GM13976 (cell line): ENCODE results near the gene TAS1R3.

Experiments used
- DNase-seq: peaks from one replicate; pipeline ENCODE4 v3.0.0; 2012; ENCODE audit warnings: low spot score
- CTCF ChIP-seq: IDR thresholded peaks from 2 replicates; pipeline ENCODE4 v1.5.1; 2012; ENCODE audit warnings: borderline replicate concordance, mild to moderate bottlenecking; ENCODE audit not compliant: insufficient read depth; ENCODE audit errors: extremely low read depth, missing control alignments, control extremely low read depth
- in situ Hi-C: fragments of 300-500 bp; cut with MboI; formaldehyde crosslinking; loops from one replicate; pipeline ENCODE4 v1.12.0; 2022; ENCODE audit warnings: low sequenced_read_pairs, mixed read lengths, inconsistent platforms; ENCODE audit not compliant: unreplicated experiment

TAS1R3 gene

DNA sequence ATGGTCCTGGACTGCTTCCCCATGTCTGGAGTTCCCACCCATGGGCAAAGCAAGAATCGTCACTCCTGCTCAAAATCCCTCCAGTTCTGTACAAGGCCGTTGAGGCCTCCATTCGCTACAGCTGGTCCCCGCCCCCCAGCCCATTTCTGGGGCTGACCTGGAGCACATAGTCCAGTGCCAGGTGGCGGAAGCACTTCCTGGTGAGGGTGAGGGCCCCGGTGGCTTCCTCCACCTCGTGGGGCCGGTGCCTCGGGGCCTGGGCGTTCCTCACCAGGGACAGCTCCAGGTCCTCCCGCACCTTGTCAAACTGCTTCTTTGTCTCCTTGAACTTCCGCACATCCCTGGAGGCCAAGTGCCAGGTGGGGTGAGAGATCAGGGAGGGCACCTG, 30.7 kb upstream of the TAS1R3 start:
- in situ Hi-C loops = no loop called here
- no peak for TF ChIP-seq CTCF
- DNase-seq = no peak

- no peak for DNase-seq
- TF ChIP-seq CTCF = peak; percentile 37
- in situ Hi-C loops = no loop called here
Measured at GRCh38 chr1:1302006-1302430, 29.1 kb upstream of the TAS1R3 start.

DNA sequence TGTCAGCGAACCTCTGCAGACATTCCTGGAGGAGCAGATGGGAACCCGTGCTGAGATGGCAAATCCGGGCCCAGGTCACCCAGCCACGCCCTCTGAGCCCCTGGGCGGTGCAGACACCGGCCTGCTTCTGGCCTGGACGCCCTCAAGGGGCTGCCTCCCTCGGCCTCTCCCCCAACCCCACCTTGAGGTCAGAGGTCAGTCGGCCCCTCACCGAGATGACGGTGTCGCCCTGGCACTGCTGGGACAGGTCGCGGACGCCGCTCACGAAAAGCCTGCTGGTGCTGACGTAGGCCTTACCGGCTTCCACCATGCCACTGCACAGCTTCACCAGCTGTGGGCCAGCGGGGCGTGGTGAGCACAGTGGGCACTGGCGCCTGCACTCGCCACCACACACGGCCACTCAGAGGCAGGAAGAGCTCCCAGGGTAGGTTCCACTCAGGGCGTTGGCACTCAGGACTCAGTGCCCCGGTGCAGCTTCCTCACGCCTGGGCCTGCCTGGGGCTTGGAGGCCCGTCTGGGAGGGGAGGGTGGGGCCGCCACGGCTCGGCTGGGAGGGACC, 28.1 kb upstream of the TAS1R3 start:
- no peak for TF ChIP-seq CTCF
- DNase-seq = no peak
- in situ Hi-C loops = no loop called here

GRCh38 chr1:1303736-1304135, 27.3 kb upstream of the TAS1R3 start:
- DNase-seq = no peak
- TF ChIP-seq CTCF = no peak
- in situ Hi-C loops = no loop called here

DNA sequence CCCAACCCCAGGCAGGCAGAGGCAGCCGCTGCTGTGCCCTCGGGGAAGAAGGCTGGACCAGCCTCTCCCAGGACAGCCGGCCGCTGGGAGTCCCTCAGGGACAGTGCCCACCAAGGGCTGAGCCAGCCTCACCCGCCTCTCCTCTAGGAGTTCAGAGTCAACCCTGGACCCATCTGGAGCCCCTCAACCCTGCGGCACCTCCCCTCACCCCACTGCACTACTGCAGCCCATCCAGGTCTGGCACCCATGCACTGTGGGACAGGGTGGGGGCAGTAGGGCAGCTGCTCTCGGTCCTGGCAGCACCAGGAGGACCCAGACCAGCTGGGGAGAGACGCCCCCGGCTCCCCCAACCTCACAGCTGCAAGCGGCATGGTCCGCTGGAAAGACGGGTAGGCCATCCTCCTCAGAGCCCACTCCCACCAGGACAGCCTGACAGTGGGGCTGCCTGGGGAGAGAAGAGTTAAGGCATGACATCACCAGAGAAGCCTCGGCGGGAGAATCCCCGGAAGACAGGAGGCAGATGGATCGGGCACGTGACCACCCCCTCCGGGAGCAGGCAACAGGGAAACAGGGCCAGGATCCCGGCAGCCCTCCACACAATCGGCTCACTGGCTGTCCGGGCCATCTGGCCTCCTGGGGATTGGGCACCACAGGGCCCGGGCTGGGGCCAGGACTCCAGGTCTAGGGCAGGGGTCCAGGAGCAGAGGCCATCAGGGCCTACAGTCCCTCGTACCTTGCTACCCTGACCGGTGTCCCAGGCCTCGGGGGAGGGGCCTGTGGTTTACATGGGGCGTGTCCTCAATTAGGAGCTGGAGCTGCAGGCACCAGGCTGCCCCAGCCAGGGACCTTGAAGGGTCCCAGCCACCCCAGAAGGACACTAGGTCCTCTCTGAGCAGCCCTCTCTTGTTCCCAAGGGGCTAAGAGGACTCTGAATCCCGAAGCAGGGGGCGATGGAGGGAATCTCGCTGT, 26.5 kb upstream of the TAS1R3 start:
- in situ Hi-C loops = no loop called here
- no peak for DNase-seq
- no peak for TF ChIP-seq CTCF

GRCh38 chr1:1305300-1306069, 25.6 kb upstream of the TAS1R3 start:
- in situ Hi-C loops = no loop called here
- DNase-seq = peak; percentile 74
- peak; percentile 21 for TF ChIP-seq CTCF
